Renal cortex interstitium (tissue), 11 donors: Measurements from ENCODE around the gene SUMF1. TPM values are rescaled to one million over a fixed set of nuclear protein-coding genes. Genes with fewer than 3 reads are reported as not detected.
"Not testable (repeated sequence)": the region's sequence is repeated elsewhere in the genome, so short reads cannot be mapped to it uniquely, and the experiment has no call there.

Experiments
- DNase-seq, 11 donors: peaks; one replicate each; pipeline ENCODE4 v3.0.0-alpha.2; 2013; ENCODE audit warnings: low read depth in 9 of 11, low spot score in 4 of 11; ENCODE audit errors: extremely low read depth in 1 of 11
- polyA plus RNA-seq, 3 donors: library from polyadenylated mRNA; unstranded; fragments of 120-200 nt; gene quantifications; one replicate each; pipeline ENCODE4 v1.2.1, GENCODE V29; 2013; ENCODE audit not compliant: insufficient read length in 3 of 3

The SUMF1 gene
- polyA plus RNA-seq, 3 donors, result 45.2 to 51.6 (median 48.5) TPM

GRCh38 chr3:4474683-4475490 is 7.8 kb upstream of the SUMF1 start:
- DNase-seq, result no peak

GRCh38 chr3:4472766-4473165 is 5.7 kb upstream of the SUMF1 start:
- DNase-seq, result no peak

DNA sequence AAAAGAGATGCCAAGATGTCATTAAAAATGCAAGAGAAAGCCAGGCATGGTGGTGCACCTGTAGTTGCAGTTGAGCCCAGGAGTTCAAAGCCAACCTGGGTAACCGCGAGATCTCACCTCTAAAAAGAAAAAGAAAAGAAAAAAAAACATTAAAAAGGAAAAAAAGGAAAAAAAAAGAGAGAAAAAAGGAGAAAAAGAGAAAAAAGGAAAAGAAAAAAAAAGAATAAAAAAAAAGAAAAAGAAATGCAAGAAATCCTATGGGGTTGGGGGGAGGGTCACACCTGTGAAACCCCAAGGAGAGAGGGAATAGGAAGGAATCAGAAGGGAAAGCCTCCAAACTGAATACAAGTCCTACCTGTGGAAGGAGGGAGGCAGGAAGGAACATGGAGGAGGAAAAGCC is 5.2 kb upstream of the SUMF1 start:
- DNase-seq, result no peak

GRCh38 chr3:4471907-4472306 is 4.8 kb upstream of the SUMF1 start:
- DNase-seq, result no peak

DNA sequence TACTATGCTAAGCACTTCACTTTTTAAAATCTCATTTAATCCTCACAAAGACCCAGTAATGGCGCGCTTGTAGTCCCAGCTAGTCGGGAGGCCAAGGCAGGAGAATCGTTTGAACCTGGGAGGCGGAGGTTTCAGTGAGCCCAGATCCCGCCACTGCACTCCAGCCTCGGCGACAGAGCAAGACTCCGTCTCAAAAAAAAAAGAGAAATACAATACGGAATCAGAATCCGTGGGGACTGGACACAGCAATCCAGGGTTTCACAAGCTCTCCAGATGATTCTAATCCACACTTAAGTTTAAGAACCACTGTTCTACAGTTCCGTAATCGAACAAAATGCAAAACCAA is 426 bp upstream of the SUMF1 start:
- no peak for DNase-seq

DNA sequence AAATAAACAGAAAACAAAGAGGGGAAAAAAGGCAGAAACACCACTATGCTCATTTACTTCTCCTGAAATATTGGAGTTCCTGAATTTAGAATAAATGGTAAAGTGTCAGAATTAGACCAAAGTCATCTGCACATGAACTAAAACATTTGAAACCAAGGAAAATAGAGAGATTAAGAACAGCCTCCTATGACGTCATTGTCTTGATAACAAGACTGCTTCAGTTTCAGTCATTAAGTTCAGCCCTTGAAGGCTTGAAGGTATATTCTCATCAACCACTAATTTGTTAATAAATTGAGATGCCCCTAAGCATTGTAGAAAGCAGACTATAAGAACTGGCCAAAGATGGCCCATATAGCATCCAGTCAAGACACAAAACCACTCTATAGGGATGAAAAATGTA is 2.5 kb downstream of the SUMF1 start:
- DNase-seq, result no peak

GRCh38 chr3:4462369-4463040 is 4.6 kb downstream of the SUMF1 start:
- DNase-seq, result no peak

DNA sequence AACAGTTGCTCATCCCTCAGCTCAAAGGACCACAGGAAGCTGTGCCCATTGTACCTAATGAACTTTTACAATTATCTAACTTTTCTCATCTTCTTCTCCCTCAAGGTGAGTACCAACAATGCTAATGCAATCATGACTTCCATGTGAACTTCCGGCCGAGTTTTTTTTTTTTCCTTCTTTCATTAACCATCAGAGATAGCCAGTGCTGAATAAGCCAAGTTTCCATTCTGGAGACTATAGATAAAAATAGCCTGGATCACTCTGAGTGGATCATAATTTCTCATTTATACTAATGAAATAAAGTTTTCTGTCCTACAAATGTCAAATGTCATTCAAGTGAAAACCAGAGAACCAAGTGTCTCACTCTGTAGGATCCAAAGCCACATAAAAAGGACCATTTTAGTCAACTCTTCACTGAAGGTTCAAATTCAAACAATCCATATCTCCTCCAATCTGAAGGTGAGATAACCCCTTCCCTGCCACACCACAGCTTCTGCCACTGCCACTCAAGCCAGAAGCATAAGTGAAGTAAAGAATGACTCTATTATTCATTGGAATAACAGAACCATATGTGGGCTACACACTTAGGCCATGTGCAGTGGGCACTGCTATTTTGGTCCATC is 5.5 kb downstream of the SUMF1 start:
- no peak for DNase-seq

DNA sequence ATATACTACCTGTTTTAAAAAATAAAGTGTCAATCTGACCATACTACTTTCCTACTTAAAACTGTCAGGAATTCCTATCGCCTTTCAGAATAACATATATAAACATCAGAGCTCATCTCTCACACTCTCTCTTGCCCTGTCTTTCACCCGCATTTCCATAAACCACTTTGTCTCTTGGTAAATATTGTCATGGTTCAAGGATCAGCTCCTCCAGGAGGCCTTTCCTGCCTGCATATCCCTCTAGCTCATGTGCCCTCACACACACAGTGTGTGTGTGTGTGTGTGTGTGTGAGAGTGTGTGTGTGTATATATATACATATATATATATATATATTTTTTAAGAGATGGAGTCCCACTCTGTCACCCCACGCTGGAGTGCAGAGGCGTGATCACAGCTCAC is 6.7 kb downstream of the SUMF1 start:
- no peak for DNase-seq

DNA sequence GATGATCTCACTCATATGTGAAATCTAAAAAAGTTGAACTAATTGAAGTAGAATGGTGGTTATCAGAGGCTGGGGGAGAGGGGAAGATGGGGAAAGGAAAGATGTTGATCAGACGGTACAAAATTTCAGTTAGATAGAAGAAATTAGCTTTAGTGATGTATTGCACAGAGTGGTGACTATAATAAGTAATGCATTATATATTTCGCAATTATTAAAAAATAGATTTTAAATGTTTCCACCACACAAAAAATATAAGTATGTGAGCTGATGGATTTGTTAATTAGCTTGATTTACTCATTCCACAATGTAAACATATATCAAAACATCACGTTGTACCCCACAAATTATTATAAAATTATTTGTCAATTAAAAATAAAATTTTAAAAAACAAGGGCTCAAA is 8.1 kb downstream of the SUMF1 start:
- no peak for DNase-seq

DNA sequence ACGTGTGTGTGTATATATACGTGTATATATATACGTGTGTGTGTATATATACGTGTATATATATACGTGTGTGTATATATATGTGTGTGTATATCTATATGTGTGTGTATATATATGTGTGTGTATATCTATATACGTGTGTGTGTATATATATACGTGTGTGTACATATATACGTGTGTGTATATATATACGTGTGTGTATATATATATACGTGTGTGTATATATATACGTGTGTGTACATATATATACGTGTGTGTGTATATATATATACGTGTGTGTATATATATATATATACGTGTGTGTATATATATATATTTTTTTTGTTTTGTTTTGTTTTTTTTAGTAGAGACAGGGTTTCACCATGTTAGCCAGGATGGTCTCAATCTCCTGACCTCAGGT is 10.3 kb downstream of the SUMF1 start:
- not testable (repeated sequence) for DNase-seq

DNA sequence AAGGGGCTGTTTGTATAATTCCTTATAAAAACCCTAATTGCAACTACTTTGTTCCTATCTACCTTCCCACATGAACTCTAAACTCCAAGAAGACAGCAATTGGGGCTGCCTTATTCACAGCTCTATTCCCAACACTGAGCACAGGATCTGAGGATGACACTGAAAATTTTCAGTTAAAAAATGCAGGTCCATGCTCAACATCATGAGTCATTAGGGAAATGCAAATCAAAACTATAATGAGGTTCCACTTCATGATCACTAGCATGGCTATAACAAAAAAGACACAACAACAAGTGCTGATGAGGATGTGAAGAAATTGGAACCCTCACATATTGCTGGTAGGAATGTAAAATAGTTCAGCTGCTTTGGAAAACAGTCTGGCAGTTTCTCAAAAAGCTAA is 12.9 kb downstream of the SUMF1 start:
- DNase-seq, result no peak

- no peak for DNase-seq
Observed at GRCh38 chr3:4449043-4449805, 17.8 kb downstream of the SUMF1 start.

GRCh38 chr3:4448187-4448586 is 18.9 kb downstream of the SUMF1 start:
- no peak for DNase-seq

- no peak for DNase-seq
Observed at GRCh38 chr3:4447295-4447999, 19.6 kb downstream of the SUMF1 start.

DNA sequence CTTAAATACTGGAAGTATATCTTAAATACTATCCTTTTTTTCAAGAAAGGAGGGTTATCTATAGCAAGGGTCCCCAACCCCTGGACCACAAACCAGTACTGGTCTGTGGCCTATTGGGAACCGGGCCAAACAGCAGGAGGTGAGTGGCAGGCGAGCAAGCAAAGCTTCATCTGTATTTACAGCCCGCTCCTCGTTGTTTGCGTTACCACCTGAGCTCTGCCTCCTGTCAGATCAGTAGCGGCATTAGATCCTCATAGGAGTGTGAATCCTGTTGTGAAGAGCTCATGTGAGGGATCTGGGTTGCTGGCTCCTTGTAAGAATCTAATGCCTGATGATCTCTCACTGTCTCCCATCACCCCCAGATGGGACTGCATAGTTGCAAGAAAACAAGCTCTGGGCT is 26.1 kb downstream of the SUMF1 start:
- DNase-seq, result no peak

DNA sequence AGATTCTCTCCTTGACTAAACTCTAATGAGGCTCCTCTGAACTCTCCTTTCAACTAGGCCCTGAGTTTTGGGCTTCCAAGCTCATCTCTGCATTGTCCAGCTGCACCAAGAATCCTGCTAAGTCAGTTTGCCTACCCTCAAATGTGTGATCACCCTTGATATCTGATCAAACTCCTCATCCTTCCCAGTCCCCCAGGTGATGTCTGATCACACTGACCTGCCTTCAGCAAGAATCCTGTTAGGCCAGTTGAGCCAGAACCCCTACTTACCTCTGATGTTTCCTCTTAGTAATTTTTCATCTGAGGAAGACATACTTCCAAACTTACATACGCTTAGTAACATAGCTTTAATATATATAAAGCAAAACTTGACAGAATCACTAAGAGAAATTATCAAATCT is 28.8 kb downstream of the SUMF1 start:
- no peak for DNase-seq

GRCh38 chr3:4432259-4432658 is 34.8 kb downstream of the SUMF1 start:
- DNase-seq, result no peak

DNA sequence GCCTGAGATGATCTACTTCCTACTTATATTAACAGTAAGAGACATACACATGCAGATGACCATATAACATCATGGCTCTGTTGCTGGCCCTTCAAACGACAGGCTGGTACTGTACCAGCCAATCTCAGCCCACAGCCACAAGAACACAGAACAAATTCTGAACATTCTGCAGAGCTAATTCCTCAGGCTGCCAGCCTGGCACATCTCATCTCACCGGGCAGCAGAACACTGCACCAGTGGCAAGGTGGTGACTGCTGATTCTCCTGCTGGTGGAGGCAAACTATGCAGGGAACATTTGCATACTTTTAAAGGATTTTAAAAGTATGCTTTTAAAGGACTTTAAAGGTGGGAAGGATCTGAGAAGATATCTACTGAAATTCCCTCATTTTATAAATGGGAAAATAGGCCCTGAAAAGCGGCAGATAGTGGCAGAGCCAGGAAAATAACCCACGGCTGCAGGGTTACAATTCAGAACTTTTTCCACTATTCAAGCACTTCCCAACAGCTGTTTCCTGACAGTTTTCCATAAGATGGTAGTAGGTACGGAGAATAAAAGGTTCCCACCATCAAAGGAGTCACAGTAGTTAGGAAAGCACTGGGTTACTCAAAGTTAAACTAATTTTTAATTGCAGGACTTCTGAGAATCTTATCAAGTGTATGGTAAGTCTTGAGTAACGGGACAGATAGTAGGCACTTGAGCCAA is 37.3 kb downstream of the SUMF1 start:
- no peak for DNase-seq
